ENCODE data around the gene TC2N.
"Not testable (repeated sequence)": the region's sequence is repeated elsewhere in the genome, so short reads cannot be mapped to it uniquely, and the experiment has no call there.

Gene TC2N

DNA sequence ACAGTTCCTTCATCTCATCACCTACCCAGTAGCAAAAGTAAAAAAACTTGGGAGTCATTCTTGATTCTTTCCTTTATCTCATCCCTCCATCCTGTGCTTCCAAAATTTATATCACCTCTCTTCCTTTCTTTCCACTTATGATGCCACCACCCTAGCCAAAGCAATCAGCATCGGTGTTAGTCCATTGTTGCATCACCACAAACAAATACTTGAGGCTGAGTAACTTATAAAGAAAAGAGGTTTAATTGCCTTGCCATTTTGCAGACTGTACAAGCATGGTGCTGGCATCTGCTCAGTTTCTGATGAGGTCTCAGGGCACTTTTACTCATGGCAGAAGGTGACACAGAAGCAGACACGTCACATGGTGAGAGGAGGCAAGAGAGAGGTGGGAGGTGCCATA lies 115.6 kb downstream of the TC2N start:
- no peak for DNase-seq

- DNase-seq, result no peak
These were observed 116.6 kb downstream of the TC2N start for GRCh38 chr14:91750634-91751198.

GRCh38 chr14:91749868-91750267 lies 117.5 kb downstream of the TC2N start:
- DNase-seq, result no peak

GRCh38 chr14:91748049-91748448 lies 119.3 kb downstream of the TC2N start:
- no peak for DNase-seq

GRCh38 chr14:91745344-91745743 lies 122.0 kb downstream of the TC2N start:
- DNase-seq, result no peak

- no peak for DNase-seq
These were observed 123.3 kb downstream of the TC2N start for GRCh38 chr14:91744068-91744480.

GRCh38 chr14:91743305-91743653 lies 124.1 kb downstream of the TC2N start:
- DNase-seq, result no peak

- no peak for DNase-seq
These were observed 124.6 kb downstream of the TC2N start for GRCh38 chr14:91742621-91743304.

DNA sequence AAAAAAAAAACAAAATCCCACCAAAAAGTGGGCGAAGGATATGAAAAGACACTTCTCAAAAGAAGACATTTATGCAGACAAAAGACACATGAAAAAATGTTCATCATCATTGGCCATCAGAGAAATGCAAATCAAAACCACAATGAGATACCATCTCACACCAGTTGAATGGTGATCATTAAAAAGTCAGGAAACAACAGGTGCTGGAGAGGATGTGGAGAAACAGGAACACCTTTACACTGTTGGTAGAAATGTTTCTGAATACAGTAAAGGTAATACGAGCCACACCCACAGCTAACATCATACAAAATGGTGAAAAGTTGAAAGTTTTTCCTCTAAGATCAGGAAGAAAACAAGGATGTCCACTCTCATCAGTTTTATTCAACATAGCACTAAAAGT lies 127.5 kb downstream of the TC2N start:
- DNase-seq, result not testable (repeated sequence)

DNA sequence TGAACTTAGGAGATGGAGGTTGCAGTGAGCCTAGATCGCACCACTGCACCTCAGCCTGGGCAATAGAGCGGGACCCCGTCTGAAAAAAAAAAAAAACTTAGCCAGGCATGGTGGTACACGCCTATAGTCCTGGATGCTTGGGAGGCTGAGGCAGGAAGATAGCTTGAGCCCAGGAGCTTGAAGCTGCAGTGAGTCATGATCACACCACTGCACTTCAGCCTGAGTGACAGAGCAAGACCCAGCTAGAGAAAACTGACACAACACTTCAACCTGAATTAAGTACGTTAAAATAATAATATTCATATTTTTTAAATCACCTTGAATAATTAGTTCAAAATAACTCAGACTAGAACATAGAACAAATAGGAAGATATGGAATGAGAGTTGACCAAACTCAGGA lies 129.7 kb downstream of the TC2N start:
- DNase-seq, result no peak

GRCh38 chr14:91732859-91733477 lies 134.4 kb downstream of the TC2N start:
- no peak for DNase-seq

DNA sequence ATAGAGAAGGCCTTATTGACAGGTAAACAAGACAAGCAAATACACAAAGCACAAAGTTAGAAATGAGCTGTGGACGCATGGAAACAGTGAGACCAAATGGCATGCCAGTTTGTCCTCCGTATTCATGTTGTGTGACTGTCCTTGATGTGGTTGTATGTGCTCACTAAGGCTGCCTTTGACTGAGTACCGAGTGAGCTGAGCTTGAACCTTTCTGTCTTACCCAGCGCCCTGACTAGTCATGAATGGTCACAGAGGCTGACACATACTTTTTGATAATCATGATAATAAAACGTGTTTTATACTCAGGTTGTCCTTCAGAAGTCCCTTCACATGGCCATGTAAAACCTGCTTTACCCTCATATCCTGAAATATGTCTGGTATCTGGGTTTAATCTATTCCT lies 134.9 kb downstream of the TC2N start:
- no peak for DNase-seq

DNA sequence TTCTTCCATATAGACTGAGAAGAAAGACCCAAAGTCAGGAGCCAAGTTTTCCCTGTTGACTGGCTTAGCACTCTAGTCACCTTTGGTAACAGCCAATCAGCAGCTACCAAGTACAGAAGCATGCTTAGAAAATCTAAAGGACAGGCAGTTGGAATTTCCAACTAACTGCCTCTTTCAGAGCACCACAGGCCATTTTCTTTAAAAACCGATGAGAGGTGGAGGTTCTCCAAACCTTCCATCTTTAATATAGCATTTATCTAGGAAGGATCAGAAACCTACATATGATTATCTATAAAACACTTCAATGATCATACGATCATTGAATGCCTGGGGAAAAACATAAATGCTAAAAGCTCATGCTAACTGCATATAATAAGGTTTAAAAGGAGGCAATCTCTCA lies 135.3 kb downstream of the TC2N start, which contains the start of gene CATSPERB:
CATSPERB (minus strand) TSS at position 101 of the 400 bp plus-strand sequence. CDS start 2,607 bp downstream, outside the sequence.
- no peak for DNase-seq

- DNase-seq, result no peak
These were observed 136.3 kb downstream of the TC2N start for GRCh38 chr14:91731018-91731417.

DNA sequence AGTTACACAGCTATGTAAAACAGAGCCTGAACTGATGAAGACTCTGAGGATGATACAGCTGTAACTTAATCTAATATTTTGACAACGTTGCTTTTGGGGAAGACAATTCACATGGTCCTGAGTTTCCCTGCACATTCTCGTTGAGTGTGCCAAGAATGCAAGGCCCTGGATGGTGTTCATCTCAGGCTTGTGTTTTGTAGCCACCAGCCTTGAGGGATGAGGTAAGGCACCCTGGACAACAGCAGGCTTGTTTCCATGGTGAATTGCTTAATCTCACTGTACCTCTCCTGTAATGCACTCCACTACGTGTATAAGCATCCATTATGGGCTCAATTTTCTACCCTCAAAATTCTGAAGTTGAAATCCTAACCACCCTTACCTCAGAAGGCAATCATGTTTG lies 137.6 kb downstream of the TC2N start:
- no peak for DNase-seq
